HepG2 (cell line): ENCODE results near the gene SMIM14. TPM values are rescaled to one million over a fixed set of nuclear protein-coding genes. Genes with fewer than 3 reads are reported as not detected.

Experiments
- ATAC-seq: fragments of 200-7000 bp; cut with Tn5 transposase; 3 replicates; pipeline ENCODE4 v1.9.1; 2020; ENCODE audit warnings: mild to moderate bottlenecking, moderate library complexity
- BruUV-seq: library from RNA; stranded (reverse); fragments of 400-500 nt; replicated peaks from 2 replicates; lab custom pipeline; 2021; lab: Mats Ljungman, UMichigan
- CTCF ChIA-PET: fragments of 300-600 bp; formaldehyde crosslinking; extraction: SDS; loops from one replicate; lab custom pipeline; 2021; ENCODE audit warnings: low total read pairs, inconsistent platforms, low intra/inter-chr PET ratio; lab: Yijun Ruan, JAX
- POLR2A ChIA-PET: fragments of 350-600 bp; sonication (Branson Sonifier 250); formaldehyde crosslinking; loops from one replicate; lab custom pipeline; 2020; ENCODE audit warnings: antibody characterized with exemption, inconsistent platforms; lab: Yijun Ruan, JAX
- DNase-seq: peaks from one replicate; pipeline ENCODE4 v3.0.0-alpha.2; 2015; ENCODE audit warnings: low spot score
- FAIRE-seq: peaks from 3 replicates; lab custom pipeline; 2011; peaks lifted over from hg19 to GRCh38; lab: Jason Lieb, UNC
- H2AFZ ChIP-seq: one replicate; pipeline ENCODE4 v1.6.1; 2011; ENCODE audit warnings: low read length, inconsistent platforms
- H3K27ac ChIP-seq: fragments of 300-600 bp; 3 replicates; pipeline ENCODE4 v1.8.0; 2011; ENCODE audit warnings: mixed run types, mild to moderate bottlenecking, mixed read lengths, low read length, inconsistent platforms; ENCODE audit not compliant: insufficient read depth; ENCODE audit errors: extremely low read length
- H3K27me3 ChIP-seq, 2 experiments: fragments of 200-600 bp in 1 of 2; 2 replicates in 1 of 2; 3 replicates in 1 of 2; pipeline versions ENCODE4 v1.6.0 to v1.8.0; 2011; ENCODE audit warnings: low read length in 2 of 2, mild to moderate bottlenecking in 2 of 2, moderate library complexity in 2 of 2, inconsistent platforms in 1 of 2; ENCODE audit not compliant: insufficient read depth in 2 of 2, control insufficient read depth in 1 of 2
- H3K36me3 ChIP-seq, 2 experiments: fragments of 200-600 bp in 1 of 2; replicated peaks in 1 of 2; 2 replicates in 1 of 2; 3 replicates in 1 of 2; pipeline versions ENCODE4 v1.5.1 to v1.8.0; 2011; ENCODE audit warnings: low read length in 2 of 2, inconsistent platforms in 1 of 2; ENCODE audit not compliant: insufficient read depth in 2 of 2, control insufficient read depth in 1 of 2
- H3K4me1 ChIP-seq: 2 replicates; pipeline ENCODE4 v1.5.1; 2012; ENCODE audit warnings: low read length, inconsistent platforms; ENCODE audit not compliant: insufficient read depth
- H3K4me2 ChIP-seq: 2 replicates; pipeline ENCODE4 v1.6.0; 2011; ENCODE audit warnings: low read depth, low read length, inconsistent platforms
- H3K4me3 ChIP-seq, 3 experiments: fragments of 200-600 bp in 1 of 3; sonication (generic), shearing (Covaris generic) in 1 of 3; replicated peaks in 1 of 3; 2 replicates each; pipeline ENCODE4 v1.5.1; 2011 to 2016; ENCODE audit warnings: low read length in 3 of 3, inconsistent platforms in 2 of 3, low read depth in 2 of 3, mild to moderate bottlenecking in 2 of 3, control low read depth in 1 of 3, mixed read lengths in 1 of 3; ENCODE audit not compliant: insufficient read depth in 1 of 3
- H3K79me2 ChIP-seq: one replicate; pipeline ENCODE4 v1.6.1; 2011; ENCODE audit warnings: low read length, inconsistent platforms; ENCODE audit not compliant: insufficient read depth
- H3K9ac ChIP-seq: 2 replicates; pipeline ENCODE4 v1.6.0; 2011; ENCODE audit warnings: mild to moderate bottlenecking, low read depth, low read length, inconsistent platforms; ENCODE audit not compliant: insufficient read depth
- H3K9me3 ChIP-seq: 2 replicates; pipeline ENCODE4 v1.5.1; 2012; ENCODE audit warnings: mild to moderate bottlenecking, low read length
- H4K20me1 ChIP-seq: 2 replicates; pipeline ENCODE4 v1.6.0; 2011; ENCODE audit warnings: inconsistent platforms, mild to moderate bottlenecking, low read length, moderate library complexity; ENCODE audit not compliant: insufficient read depth
- ELF4 ChIP-seq: sonication (generic); formaldehyde crosslinking; IDR thresholded peaks from 2 replicates; pipeline ENCODE4 v1.5.0; 2020; ENCODE audit warnings: missing genetic modification reagents, mild to moderate bottlenecking, moderate library complexity, borderline replicate concordance
- ELK4 ChIP-seq: sonication (generic); formaldehyde crosslinking; IDR thresholded peaks from 2 replicates; pipeline ENCODE4 v1.9.0; 2021; ENCODE audit warnings: missing genetic modification reagents, borderline replicate concordance
- FOXP1 ChIP-seq, 2 experiments: fragments of 450-650 bp in 1 of 2; IDR thresholded peaks; 2 replicates each; pipeline ENCODE4 v1.6.1; 2017 to 2018; ENCODE audit warnings: antibody characterized with exemption in 1 of 2
- MNT ChIP-seq: fragments of 450-650 bp; IDR thresholded peaks from 2 replicates; pipeline ENCODE4 v1.6.1; 2016
- NR3C1 ChIP-seq: sonication (generic); formaldehyde crosslinking; IDR thresholded peaks from 2 replicates; pipeline ENCODE4 v1.4.0; 2020; ENCODE audit warnings: missing genetic modification reagents
- POLR2AphosphoS2 ChIP-seq: IDR thresholded peaks from 2 replicates; pipeline ENCODE4 v1.6.1; 2011; ENCODE audit warnings: low read depth, low read length, improper control_type of control experiment
- SIX1 ChIP-seq: sonication (generic); formaldehyde crosslinking; IDR thresholded peaks from 2 replicates; pipeline ENCODE4 v1.4.0; 2020; ENCODE audit warnings: missing genetic modification reagents, borderline replicate concordance
- ZBTB44 ChIP-seq: sonication (generic); formaldehyde crosslinking; IDR thresholded peaks from 2 replicates; pipeline ENCODE4 v1.4.0; 2020; ENCODE audit warnings: missing genetic modification reagents
- ZKSCAN1 ChIP-seq: fragments of 150-350 bp; IDR thresholded peaks from 2 replicates; pipeline ENCODE4 v1.6.1; 2014; ENCODE audit warnings: low read length
- ZNF326 ChIP-seq: sonication (generic); formaldehyde crosslinking; IDR thresholded peaks from 2 replicates; pipeline ENCODE4 v1.4.0; 2020; ENCODE audit warnings: missing genetic modification reagents, borderline replicate concordance
- ZNF432 ChIP-seq: sonication (generic); formaldehyde crosslinking; IDR thresholded peaks from 2 replicates; pipeline ENCODE4 v1.5.0; 2020; ENCODE audit warnings: missing genetic modification reagents, mild to moderate bottlenecking, borderline replicate concordance
- ZNF510 ChIP-seq: sonication (generic); formaldehyde crosslinking; IDR thresholded peaks from 2 replicates; pipeline ENCODE4 v1.4.0; 2020; ENCODE audit warnings: low read depth, mild to moderate bottlenecking, missing genetic modification reagents
- ZNF678 ChIP-seq: sonication (generic); formaldehyde crosslinking; IDR thresholded peaks from 2 replicates; pipeline ENCODE4 v1.4.0; 2020; ENCODE audit warnings: mild to moderate bottlenecking, missing genetic modification reagents
- ZSCAN20 ChIP-seq: sonication (generic); formaldehyde crosslinking; IDR thresholded peaks from 2 replicates; pipeline ENCODE4 v1.4.0; 2020; ENCODE audit warnings: missing genetic modification reagents, mild to moderate bottlenecking, borderline replicate concordance
- WGBS: methylation state at CpG from one replicate; pipeline ENCODE4 v1.1.6; 2017; ENCODE audit warnings: low lambda C conversion rate; 5-methylcytosine and 5-hydroxymethylcytosine counted together
- in situ Hi-C: cut with HindIII; loops from 2 replicates; pipeline ENCODE4 v1.10.0; 2017; ENCODE audit warnings: low pct_unique_long_range_greater_than_20kb; ENCODE audit not compliant: extremely low pct_ligation_motif_present
- intact Hi-C: fragments of 100-400 bp; cut with micrococcal nuclease; formaldehyde crosslinking; loops from one replicate; pipeline ENCODE4 v1.10.0; 2022; ENCODE audit not compliant: unreplicated experiment
- polyA plus RNA-seq, 8 experiments: library from polyadenylated mRNA; depleted of rRNA in 3 of 8; stranded (reverse) in 7 of 8; unstranded in 1 of 8; fragments of >200 nt; fragmentation: Illumina TruSeq in 4 of 8; extraction: Trizol in 4 of 8; gene quantifications; 2 replicates each; pipeline versions ENCODE4 v1.2.1 to v1.2.3, GENCODE V29; 2011 to 2016; ENCODE audit warnings: low read depth in 4 of 8, missing spikeins in 1 of 8, mixed read lengths in 1 of 8; ENCODE audit not compliant: insufficient read depth in 1 of 8
- total RNA-seq, 5 experiments: library from RNA; depleted of rRNA; stranded (reverse); fragments of >200 nt; fragmentation: Illumina TruSeq; extraction: Trizol; gene quantifications; 2 replicates each; pipeline ENCODE4 v1.2.3, GENCODE V29; 2016; ENCODE audit warnings: low read depth in 1 of 5

The SMIM14 gene
- total and polyA plus RNA-seq, 2 of the 13 experiments (the other 11 are each of a cell fraction or from before 2014, with no cell fraction given) = 16.3 to 28.1 TPM

- ATAC-seq (no peak), DNase-seq (no peak), FAIRE-seq (no peak)
- BruUV-seq = no TSS peak
- no peak overlapping the region for H3K27ac ChIP-seq
- in situ Hi-C loops (no loop called here), intact Hi-C loops (no loop called here)
- 0 out of 5 replicates have a peak, but pooled peaks cover 0 to 1% of the 10 kb centered on the region in 2 experiments for H3K36me3 ChIP-seq
- no peak overlapping the region for H2AFZ ChIP-seq
- no peak overlapping the region for H3K4me2 ChIP-seq
- 91% methylated on average over 3 of the region's 3 CpGs for WGBS
- no peak overlapping the region for H3K4me3 ChIP-seq
- ChIA-PET CTCF (no interaction called here), POLR2A (no interaction called here)
- H3K9me3 ChIP-seq = no peaks in the 10 kb centered on the region
- no peak overlapping the region for H3K9ac ChIP-seq
- no peaks in the 10 kb centered on the region for H3K27me3 ChIP-seq
- no peaks in the 10 kb centered on the region for H3K79me2 ChIP-seq
- TF ChIP-seq ZNF326 (CRISPR knock-in tag) = no peak
- no peak for TF ChIP-seq ZNF678 (CRISPR knock-in tag)
- TF ChIP-seq NR3C1 (CRISPR knock-in tag) = no peak
- no peak for TF ChIP-seq ZBTB44
- no peak for TF ChIP-seq ELK4 (CRISPR knock-in tag)
- no peak for TF ChIP-seq MNT
- no peak for TF ChIP-seq ZNF510 (CRISPR knock-in tag)
- TF ChIP-seq SIX1 = no peak
- TF ChIP-seq POLR2AphosphoS2 = no peak
- no peak for TF ChIP-seq ZSCAN20 (CRISPR knock-in tag)
- no peak for TF ChIP-seq ELF4 (CRISPR knock-in tag)
- TF ChIP-seq FOXP1 (IDR thresholded peaks at IDR 0.05) = no peak
- TF ChIP-seq FOXP1 (CRISPR knock-in tag; IDR thresholded peaks at IDR 0.05) = no peak
- no peak for TF ChIP-seq ZKSCAN1
- TF ChIP-seq ZNF432 (CRISPR knock-in tag) = no peak
- H3K4me1 ChIP-seq = no peaks in the 10 kb centered on the region
- H4K20me1 ChIP-seq = no peaks in the 10 kb centered on the region
Measured at GRCh38 chr4:39597695-39598381, 40.8 kb downstream of the SMIM14 start.
